Activated T-helper 1 cell treated with anti-CD3 and anti-CD28 coated beads, Interleukin-12 subunit alpha, Interleukin-12 subunit beta, Interleukin-2, Interleukin-4 antibody, amounts not matched to agents 30 ng/mL and 10 ng/mL and 1 ng/mL, durations not matched to agents 14 hours and 24 hours and 36 hours (primary cell): Measurements from ENCODE around the gene FER. TPM values are rescaled to one million over a fixed set of nuclear protein-coding genes. Genes with fewer than 3 reads are reported as not detected.
"Not testable (repeated sequence)": the region's sequence is repeated elsewhere in the genome, so short reads cannot be mapped to it uniquely, and the experiment has no call there.

Experiments
- DNase-seq: peaks from one replicate; pipeline ENCODE4 v3.0.0; 2021; ENCODE audit warnings: low spot score
- H3K27ac Mint-ChIP-seq: one replicate; pipeline ENCODE4 v1.8.0; 2021; ENCODE audit warnings: mild to moderate bottlenecking, mixed read lengths
- H3K27me3 Mint-ChIP-seq: one replicate; pipeline ENCODE4 v1.8.0; 2022; ENCODE audit warnings: mild to moderate bottlenecking, moderate library complexity, mixed read lengths; ENCODE audit not compliant: insufficient read depth
- H3K36me3 Mint-ChIP-seq: one replicate; pipeline ENCODE4 v1.8.0; 2021; ENCODE audit warnings: low read depth, mixed read lengths
- H3K4me1 Mint-ChIP-seq: one replicate; pipeline ENCODE4 v1.8.0; 2021; ENCODE audit warnings: low read depth, mixed read lengths
- H3K4me3 Mint-ChIP-seq: one replicate; pipeline ENCODE4 v1.8.0; 2021; ENCODE audit warnings: mild to moderate bottlenecking, moderate library complexity, mixed read lengths
- H3K9me3 Mint-ChIP-seq: one replicate; pipeline ENCODE4 v1.8.0; 2021; ENCODE audit warnings: mixed read lengths
- intact Hi-C: fragments of 100-400 bp; cut with micrococcal nuclease; formaldehyde crosslinking; loops from one replicate; pipeline ENCODE4 v1.15.1; 2024
- total RNA-seq: library from RNA; stranded (reverse); gene quantifications from 2 replicates; pipeline ENCODE4 v1.2.3, GENCODE V29; 2022

The FER gene
- total RNA-seq, 1 donor from 2014 or later, result 2.6 TPM

- peaks cover 20% of the 10 kb centered on the region for H3K27me3 Mint-ChIP-seq
- no peak for DNase-seq
- no peak overlapping the region for H3K4me3 Mint-ChIP-seq
- intact Hi-C loops, result no loop called here
- no peak overlapping the region for H3K27ac Mint-ChIP-seq
- H3K9me3 Mint-ChIP-seq, result no peaks in the 10 kb centered on the region
- peaks cover 11% of the 10 kb centered on the region for H3K4me1 Mint-ChIP-seq
- no peaks in the 10 kb centered on the region for H3K36me3 Mint-ChIP-seq
Measured at GRCh38 chr5:108753331-108753730, 5.6 kb downstream of the FER start.

DNA sequence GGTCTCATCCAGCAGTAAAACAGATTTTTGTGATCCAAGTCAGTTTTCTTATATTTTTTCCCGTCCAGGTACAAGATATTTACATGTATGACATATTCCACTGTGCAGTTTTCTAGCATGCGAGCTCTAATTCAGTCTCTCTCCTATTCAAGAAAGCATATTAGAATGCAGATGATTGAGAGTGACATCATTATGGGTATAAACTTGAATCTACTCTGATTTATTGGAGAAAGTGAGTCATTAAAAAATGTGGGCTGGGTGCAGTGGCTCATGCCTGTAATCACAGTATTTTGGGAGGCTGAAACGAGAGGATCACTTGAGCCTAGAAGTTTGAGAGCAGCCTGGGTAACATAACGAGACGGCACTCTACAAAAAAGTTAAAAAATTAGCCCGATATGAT, 6.2 kb downstream of the FER start:
- DNase-seq, result no peak
- Mint-ChIP-seq H3K36me3 (no peaks in the 10 kb centered on the region), H3K4me1 (peaks cover 11% of the 10 kb centered on the region), H3K9me3 (no peaks in the 10 kb centered on the region), H3K27me3 (peaks cover 20% of the 10 kb centered on the region), H3K4me3 (no peak overlapping the region), H3K27ac (no peak overlapping the region)
- intact Hi-C loops, result no loop called here

GRCh38 chr5:108760512-108760911, 12.8 kb downstream of the FER start:
- H3K9me3 Mint-ChIP-seq, result no peaks in the 10 kb centered on the region
- H3K27ac Mint-ChIP-seq, result no peak overlapping the region
- H3K4me3 Mint-ChIP-seq, result no peak overlapping the region
- no peaks in the 10 kb centered on the region for H3K27me3 Mint-ChIP-seq
- H3K4me1 Mint-ChIP-seq, result no peaks in the 10 kb centered on the region
- no peaks in the 10 kb centered on the region for H3K36me3 Mint-ChIP-seq
- no peak for DNase-seq
- intact Hi-C loops, result no loop called here

- H3K4me3 Mint-ChIP-seq, result no peak overlapping the region
- H3K27me3 Mint-ChIP-seq, result no peaks in the 10 kb centered on the region
- H3K4me1 Mint-ChIP-seq, result no peaks in the 10 kb centered on the region
- no peaks in the 10 kb centered on the region for H3K9me3 Mint-ChIP-seq
- no peaks in the 10 kb centered on the region for H3K36me3 Mint-ChIP-seq
- intact Hi-C loops, result no loop called here
- no peak for DNase-seq
- no peak overlapping the region for H3K27ac Mint-ChIP-seq
Measured at GRCh38 chr5:108762660-108763059, 15.0 kb downstream of the FER start.

DNA sequence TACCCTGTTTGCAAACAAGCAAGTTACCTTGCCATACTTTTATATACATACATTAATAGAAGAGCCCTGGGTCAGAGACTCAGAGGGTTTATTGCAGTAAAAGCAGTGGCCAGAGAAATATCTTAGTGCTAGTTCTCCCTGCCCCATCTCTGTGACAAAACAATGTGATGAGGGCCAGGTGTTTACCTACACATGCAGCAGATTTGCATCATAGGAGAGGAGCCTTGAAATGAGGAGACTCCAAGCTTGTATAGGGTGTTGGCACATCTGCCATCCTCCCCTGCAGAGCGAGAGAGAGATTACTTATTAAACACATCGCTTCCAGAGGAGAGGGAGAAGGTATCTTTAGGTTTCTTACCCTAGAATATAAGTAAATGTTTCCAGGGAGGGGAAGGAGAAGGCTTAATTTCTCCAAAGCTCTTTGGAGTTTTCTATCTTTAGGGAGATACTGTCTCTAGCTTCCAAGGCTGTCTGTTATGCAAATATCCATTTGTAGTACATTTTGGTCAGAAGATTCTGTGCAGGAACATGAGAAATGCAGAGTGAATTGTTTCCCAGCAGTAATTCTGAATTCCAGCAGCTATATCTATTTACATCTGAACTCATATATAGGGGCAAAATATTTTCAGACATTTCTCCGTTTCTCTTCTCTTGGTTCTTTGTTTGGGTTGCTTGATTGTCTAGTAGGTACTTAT, 15.7 kb downstream of the FER start:
- Mint-ChIP-seq H3K4me3 (no peak overlapping the region), H3K9me3 (no peaks in the 10 kb centered on the region), H3K4me1 (no peaks in the 10 kb centered on the region), H3K27ac (no peak overlapping the region), H3K36me3 (no peaks in the 10 kb centered on the region), H3K27me3 (no peaks in the 10 kb centered on the region)
- intact Hi-C loops, result no loop called here
- DNase-seq, result no peak

GRCh38 chr5:108765647-108766046, 17.9 kb downstream of the FER start:
- no peaks in the 10 kb centered on the region for H3K36me3 Mint-ChIP-seq
- DNase-seq, result no peak
- H3K4me1 Mint-ChIP-seq, result peaks cover 7% of the 10 kb centered on the region
- no peaks in the 10 kb centered on the region for H3K9me3 Mint-ChIP-seq
- no peaks in the 10 kb centered on the region for H3K27me3 Mint-ChIP-seq
- H3K27ac Mint-ChIP-seq, result no peak overlapping the region
- intact Hi-C loops, result no loop called here
- H3K4me3 Mint-ChIP-seq, result no peak overlapping the region

- H3K9me3 Mint-ChIP-seq, H3K27me3 Mint-ChIP-seq, H3K27ac Mint-ChIP-seq, DNase-seq, intact Hi-C loops, H3K4me3 Mint-ChIP-seq, H3K4me1 Mint-ChIP-seq, H3K36me3 Mint-ChIP-seq: not testable (repeated sequence)
Measured at GRCh38 chr5:108766916-108767315, 19.2 kb downstream of the FER start.

DNA sequence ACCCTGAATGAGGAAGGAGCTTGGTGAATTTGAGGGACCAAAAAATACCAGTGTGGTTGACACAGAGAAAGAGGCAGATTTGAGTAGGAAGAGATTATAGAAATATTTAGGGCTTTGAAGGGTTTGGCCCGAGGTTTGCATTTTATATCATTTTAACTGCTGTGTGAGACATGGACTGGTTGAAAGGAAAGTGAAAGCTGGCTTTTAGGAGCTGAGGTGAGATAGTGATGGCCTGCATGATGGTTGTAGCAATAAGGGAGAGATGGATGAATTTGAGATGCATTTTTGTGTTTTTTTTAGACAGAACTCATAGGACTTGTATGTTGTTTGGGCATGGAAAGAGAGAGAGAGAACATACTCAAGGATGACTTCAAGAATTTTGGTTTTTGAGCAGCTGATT, 21.7 kb downstream of the FER start:
- peaks cover 4% of the 10 kb centered on the region for H3K9me3 Mint-ChIP-seq
- H3K36me3 Mint-ChIP-seq, result no peaks in the 10 kb centered on the region
- intact Hi-C loops, result no loop called here
- no peak for DNase-seq
- H3K4me1 Mint-ChIP-seq, result peaks cover 7% of the 10 kb centered on the region
- H3K27me3 Mint-ChIP-seq, result no peaks in the 10 kb centered on the region
- no peak overlapping the region for H3K27ac Mint-ChIP-seq
- no peak overlapping the region for H3K4me3 Mint-ChIP-seq

- Mint-ChIP-seq H3K27me3 (no peaks in the 10 kb centered on the region), H3K4me1 (peaks cover 7% of the 10 kb centered on the region), H3K9me3 (peaks cover 8% of the 10 kb centered on the region), H3K27ac (no peak overlapping the region), H3K36me3 (no peaks in the 10 kb centered on the region), H3K4me3 (no peak overlapping the region)
- no peak for DNase-seq
- intact Hi-C loops, result no loop called here
Measured at GRCh38 chr5:108772626-108773025, 24.9 kb downstream of the FER start.

DNA sequence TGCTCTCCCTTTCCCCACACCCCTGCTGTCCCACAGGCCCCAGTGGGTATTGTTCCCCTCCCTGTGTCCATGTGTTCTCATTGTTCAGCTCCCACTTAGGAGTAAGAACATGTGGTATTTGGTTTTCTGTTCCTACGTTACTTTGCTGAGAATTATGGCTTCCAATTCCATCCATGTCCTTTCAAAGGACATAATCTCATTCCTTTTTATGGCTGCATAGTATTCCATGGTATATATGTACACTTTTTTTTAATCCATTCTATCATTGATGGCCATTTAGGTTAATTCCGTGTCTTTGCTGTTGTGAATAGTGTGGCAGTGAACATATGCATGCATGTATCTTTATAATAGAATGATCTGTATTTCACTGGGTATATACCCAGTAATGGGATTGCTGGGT, 25.6 kb downstream of the FER start:
- H3K27me3 Mint-ChIP-seq, result no peaks in the 10 kb centered on the region
- H3K27ac Mint-ChIP-seq, result no peak overlapping the region
- H3K4me1 Mint-ChIP-seq, result peaks cover 7% of the 10 kb centered on the region
- intact Hi-C loops, result no loop called here
- H3K9me3 Mint-ChIP-seq, result peaks cover 8% of the 10 kb centered on the region
- H3K36me3 Mint-ChIP-seq, result no peaks in the 10 kb centered on the region
- no peak for DNase-seq
- H3K4me3 Mint-ChIP-seq, result no peak overlapping the region

GRCh38 chr5:108774079-108774478, 26.4 kb downstream of the FER start:
- H3K4me3 Mint-ChIP-seq, H3K27me3 Mint-ChIP-seq, H3K36me3 Mint-ChIP-seq, H3K4me1 Mint-ChIP-seq, intact Hi-C loops, DNase-seq, H3K27ac Mint-ChIP-seq, H3K9me3 Mint-ChIP-seq: not testable (repeated sequence)

DNA sequence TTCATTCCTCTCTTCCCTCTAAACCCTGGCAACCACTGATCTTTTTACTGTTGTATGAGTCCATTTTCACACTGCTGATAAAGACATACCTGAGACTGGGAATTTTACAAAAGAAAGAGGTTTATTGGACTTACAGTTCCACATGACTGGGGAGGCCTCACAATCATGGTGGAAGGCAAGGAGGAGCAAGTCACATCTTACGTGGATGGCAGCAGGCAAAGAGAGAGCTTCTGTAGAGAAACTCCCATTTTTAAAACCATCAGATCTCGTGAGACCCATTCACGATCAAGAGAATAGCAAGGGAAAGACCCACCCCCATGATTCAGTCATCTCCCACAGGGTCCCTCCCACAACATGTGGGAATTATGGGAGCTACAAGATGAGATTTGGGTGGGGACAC, 29.9 kb downstream of the FER start:
- H3K9me3 Mint-ChIP-seq, H3K27ac Mint-ChIP-seq, intact Hi-C loops, H3K4me1 Mint-ChIP-seq, DNase-seq, H3K4me3 Mint-ChIP-seq, H3K27me3 Mint-ChIP-seq, H3K36me3 Mint-ChIP-seq: not testable (repeated sequence)

DNA sequence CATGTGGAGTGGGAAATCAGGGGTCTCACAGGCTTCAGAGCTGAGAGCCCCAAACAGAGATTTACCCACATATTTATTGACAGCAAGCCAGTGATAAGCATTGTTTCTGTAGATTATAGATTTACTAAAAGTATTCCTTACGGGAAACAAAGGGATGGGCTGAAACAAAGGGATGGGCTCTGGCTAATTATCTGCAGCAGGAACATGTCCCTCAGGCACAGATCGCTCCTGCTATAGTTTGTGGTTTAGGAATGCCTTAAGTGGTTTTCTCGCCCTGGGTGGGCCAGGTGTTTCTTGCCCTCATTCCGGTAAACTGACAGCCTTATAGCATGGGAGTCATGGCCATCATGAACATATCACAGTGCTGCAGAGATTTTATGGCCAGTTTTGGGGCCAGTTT, 36.9 kb downstream of the FER start:
- intact Hi-C loops, H3K36me3 Mint-ChIP-seq, H3K9me3 Mint-ChIP-seq, H3K27ac Mint-ChIP-seq, H3K4me1 Mint-ChIP-seq, DNase-seq, H3K4me3 Mint-ChIP-seq, H3K27me3 Mint-ChIP-seq: not testable (repeated sequence)

DNA sequence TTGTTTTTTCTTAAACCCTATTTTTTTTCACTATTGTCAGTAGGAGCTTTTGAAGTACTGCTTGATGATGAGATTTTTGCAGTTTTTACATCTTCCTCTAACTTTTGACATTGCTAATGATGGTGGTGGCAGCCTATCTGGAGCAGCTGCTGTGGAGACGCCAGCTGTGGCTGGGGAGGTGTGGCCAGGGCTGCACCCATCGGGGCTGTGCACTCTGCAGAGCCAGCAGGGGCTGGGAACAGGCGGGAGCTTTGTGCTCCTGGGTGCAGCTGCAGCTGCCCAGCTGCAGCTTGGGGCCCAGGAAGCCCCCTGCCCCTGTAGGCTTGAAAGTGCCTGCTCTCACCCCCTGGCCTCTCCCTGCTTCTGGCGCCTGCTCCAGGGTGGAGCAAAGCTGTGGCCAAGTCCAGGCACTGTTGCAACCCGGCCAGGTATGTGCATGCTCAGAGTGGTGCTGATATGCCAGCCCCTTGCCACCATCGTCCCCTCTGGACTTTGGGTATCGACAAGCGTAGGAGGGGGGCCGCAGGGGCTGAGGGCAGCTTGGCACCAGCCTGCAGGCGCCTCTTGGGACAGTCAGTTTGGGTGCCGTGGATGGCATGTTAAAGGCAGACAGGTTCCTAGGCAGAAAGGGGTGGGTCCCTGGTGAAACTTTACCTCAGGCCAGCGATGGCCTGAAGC, 39.2 kb downstream of the FER start:
- intact Hi-C loops, result no loop called here
- Mint-ChIP-seq H3K27me3 (no peaks in the 10 kb centered on the region), H3K9me3 (peaks cover 6% of the 10 kb centered on the region), H3K4me3 (no peak overlapping the region), H3K27ac (no peak overlapping the region), H3K4me1 (peaks cover 5% of the 10 kb centered on the region), H3K36me3 (no peaks in the 10 kb centered on the region)
- DNase-seq, result no peak
